Raji (cell line): Measurements from ENCODE around the gene TP73.

Experiments
- POLR2A ChIP-seq: IDR thresholded peaks from 2 replicates; pipeline ENCODE4 v1.6.1; 2011; ENCODE audit warnings: low read depth, low read length, control low read depth; ENCODE audit not compliant: insufficient read depth

TP73 gene

DNA sequence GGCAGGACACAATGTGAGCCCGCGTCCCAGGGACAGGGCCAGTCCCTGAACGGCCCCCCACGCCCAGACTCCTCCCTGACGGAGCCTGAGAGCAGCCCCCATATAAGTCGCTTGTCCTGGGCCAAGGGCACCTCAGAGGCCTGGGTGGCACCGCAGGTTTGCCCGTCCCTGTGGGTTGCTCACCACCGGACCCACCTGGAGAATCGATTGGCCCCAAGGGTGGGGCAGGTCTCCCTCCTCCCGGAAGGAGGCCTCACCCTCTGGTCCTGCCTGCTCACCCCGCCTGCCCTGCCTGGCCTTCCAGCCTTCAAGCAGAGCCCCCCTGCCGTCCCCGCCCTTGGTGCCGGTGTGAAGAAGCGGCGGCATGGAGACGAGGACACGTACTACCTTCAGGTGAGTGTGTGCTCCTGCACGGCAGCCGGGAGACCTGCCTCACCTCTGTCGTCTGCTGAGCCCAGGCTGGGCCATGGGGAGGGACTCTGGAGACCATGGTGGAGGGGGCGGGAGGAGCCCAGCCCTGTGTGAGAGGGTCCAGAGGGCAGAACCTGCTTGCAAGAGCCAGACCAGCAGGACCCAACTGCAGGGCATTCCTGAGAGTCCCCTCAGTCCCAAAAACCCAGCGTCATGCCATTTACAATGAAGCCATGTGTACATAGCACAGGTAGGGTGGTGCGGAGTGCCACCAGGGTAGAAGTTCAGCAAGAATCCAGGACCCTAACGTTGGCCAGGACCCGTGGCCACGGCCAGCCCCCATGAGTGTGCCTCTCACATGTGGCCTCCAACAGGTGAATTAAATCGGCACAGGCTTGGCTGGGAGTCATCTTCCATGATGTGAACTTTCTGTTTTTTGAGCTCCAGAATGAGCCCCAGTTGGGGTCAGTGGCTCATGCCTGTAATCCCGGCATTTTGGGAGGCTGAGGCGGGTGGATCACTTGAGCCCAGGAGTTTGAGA lies 75.8 kb downstream of the TP73 start:
- no peak for TF ChIP-seq POLR2A

- no peak for TF ChIP-seq POLR2A
Observed at GRCh38 chr1:3729594-3730542, 77.6 kb downstream of the TP73 start.

GRCh38 chr1:3730543-3731247 lies 78.4 kb downstream of the TP73 start:
- TF ChIP-seq POLR2A: no peak

DNA sequence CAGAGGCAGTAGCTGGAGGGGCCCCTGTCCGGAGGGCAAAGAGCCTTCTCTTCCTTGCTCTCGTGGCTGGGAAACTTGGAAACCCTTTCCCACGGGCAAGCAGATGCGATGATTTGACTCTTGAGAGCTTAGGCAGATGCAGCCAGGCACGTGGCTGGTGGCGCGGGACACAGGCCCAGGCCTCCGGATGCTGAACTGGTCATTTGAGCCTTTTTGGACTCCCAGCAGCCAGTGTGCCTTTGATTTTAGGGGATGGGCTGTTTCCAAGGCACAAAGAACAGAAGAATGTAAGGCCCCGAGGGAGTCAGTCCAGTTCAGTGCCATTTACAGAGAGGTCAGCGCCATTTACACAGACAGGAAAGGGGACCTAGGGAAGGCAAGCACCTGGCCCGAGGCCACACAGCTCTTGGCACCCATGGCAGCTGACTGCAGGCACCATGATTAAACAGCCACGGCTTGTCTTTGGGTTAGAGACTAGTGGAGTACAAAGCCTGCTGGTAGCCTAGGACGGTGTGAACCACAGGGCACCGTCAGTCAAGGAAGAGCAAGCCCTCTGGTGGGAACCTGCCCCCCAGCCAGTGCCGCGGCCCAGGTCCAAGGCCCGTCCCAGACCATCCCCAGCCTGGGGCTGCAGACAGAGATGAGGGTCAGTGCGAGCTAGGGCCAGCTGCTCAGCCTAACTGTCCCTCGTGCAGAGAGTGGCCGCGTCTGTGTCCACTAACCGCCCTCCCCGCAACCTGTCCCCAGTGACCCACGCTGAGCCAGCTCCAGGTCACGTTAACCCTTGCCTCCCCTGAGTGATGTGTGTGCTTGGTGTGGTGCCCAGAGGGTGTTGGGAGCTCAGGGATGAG lies 79.5 kb downstream of the TP73 start:
- TF ChIP-seq POLR2A: no peak

DNA sequence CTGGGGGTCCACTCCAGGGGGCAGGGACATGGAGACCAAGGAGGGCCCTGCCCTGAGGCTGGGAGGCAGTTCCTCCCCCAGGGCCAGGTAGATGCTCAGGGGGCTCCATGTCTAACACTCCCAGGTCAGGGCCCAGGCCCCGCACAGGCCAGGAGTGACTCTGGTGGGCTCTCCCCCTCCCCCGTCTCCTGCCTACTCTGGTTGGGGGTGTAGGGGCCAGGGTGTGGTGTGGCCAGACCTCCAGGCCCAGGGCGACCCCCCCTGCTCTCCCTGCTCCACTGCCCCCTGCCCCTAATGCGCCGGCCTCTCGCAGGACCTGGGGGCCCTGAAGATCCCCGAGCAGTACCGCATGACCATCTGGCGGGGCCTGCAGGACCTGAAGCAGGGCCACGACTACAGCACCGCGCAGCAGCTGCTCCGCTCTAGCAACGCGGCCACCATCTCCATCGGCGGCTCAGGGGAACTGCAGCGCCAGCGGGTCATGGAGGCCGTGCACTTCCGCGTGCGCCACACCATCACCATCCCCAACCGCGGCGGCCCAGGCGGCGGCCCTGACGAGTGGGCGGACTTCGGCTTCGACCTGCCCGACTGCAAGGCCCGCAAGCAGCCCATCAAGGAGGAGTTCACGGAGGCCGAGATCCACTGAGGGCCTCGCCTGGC lies 80.2 kb downstream of the TP73 start:
- no peak for TF ChIP-seq POLR2A

GRCh38 chr1:3733094-3733882 lies 81.0 kb downstream of the TP73 start:
- TF ChIP-seq POLR2A: no peak

GRCh38 chr1:3733883-3734589 lies 81.7 kb downstream of the TP73 start:
- TF ChIP-seq POLR2A: no peak

DNA sequence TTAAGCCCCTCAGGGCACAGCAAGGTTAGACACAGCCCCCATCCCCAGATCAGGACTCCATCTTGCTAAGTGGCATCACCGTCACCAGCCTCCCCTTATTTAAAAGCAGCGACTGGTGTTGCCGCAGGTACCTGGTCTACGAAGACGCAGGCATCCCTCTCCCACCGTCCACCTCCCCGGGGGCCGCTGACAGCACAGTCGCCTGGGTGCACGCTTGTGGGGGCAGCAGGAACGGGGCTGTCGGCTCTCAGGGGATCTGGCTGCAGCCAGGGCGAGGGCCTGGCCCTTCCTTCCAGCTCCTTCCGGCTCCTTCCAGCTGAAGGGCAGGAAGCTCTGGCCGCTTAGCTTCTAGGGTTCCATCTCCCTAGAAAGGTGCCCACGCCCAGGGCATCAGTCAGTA lies 82.3 kb downstream of the TP73 start:
- no peak for TF ChIP-seq POLR2A

DNA sequence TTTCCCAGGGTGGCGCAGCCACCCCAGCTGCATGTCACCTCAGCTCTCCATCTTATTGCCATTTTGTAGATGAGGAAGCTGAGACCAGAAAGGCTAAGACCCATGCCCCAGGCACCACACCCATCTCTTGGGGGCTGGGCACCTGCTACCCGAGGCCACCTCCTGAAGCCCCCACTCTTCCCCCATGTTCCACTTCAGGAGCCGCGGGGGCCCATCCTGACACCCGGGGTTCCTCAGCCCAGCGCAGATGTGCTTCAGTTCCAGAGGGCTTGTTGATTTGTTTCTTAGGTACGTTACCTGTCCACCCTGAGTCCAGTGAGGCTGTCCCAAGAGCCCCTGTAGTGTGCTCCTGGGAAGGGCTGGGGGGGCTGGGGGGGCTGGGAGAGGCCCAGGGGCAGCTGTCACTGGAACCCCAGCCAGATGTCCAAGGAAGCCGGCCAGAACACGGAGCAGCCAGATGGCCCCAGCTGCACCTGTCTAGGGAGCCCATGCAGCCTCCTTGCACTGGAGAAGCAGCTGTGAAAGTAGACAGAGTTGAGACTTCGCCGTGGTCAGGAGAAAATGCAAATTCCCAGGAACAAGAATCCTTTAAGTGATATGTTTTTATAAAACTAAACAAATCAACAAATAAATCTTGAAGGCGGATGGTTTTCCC lies 82.8 kb downstream of the TP73 start:
- TF ChIP-seq POLR2A: no peak

- no peak for TF ChIP-seq POLR2A
Observed at GRCh38 chr1:3735688-3736087, 83.4 kb downstream of the TP73 start.

DNA sequence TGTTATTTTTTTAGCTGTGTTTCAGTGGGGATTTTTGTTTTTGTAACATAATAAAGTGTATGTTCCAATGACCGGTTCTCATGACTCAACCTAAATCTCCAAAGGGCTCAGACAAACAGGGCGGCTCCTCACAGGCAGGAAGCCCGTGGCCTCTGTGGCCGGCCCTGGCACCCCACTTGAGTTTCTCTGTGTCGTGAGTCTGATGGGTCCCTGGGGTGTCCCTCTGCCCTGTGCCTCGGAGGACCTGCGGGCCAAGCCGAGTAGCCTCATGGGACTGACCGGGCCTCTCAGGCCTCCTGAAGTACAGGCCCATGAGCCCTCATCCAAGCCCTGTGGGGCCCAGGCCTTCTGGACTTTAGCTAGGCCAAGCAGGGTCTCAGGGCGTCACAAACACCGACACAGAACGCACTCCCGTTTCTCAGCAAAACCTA lies 83.8 kb downstream of the TP73 start:
- TF ChIP-seq POLR2A: no peak

- TF ChIP-seq POLR2A: no peak
Observed at GRCh38 chr1:3736708-3737107, 84.4 kb downstream of the TP73 start.
